CMK (cell line): ENCODE results near the gene CLASP1.
"Not testable (repeated sequence)": the region's sequence is repeated elsewhere in the genome, so short reads cannot be mapped to it uniquely, and the experiment has no call there.

Experiments
- DNase-seq: peaks from one replicate; pipeline ENCODE4 v3.0.0-alpha.2; 2010; ENCODE audit warnings: low read depth

Gene CLASP1

DNA sequence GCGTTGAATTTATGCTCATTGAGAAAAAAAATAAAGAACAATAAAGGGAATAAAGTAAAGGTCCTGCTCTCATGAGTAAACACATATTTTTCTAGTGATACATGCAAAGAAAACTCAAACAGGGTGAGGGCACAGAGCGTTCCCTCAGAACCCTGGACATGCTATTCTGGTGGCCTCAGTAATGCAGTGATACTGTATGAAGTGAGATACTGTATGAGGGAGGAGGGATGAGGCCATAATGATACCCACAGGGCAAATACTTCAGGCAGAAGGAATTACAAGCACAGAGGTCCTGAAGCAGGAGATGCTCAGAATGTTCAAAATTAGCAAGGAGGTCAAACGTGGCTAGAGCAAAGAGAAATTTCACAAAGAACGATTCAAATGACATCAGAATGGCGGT, 147.0 kb downstream of the CLASP1 start:
- DNase-seq, result no peak

DNA sequence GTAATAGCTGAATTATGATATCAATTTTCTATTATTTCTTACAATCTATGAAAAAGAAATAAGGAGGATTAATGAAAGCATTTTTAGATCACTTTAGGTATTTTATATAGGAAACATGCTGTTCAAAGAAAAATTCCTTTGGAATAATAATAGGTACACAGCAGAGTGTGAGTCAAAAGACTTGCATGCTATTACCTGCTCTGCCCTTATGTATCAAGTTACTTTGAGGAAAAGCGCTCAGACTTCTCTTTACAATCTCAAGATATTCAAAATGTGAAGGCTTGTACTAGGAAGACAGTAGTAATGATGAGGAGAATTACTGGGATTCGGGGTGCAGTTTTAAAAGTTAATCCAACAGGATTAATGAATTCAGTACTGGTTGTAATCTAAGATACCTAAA, 147.7 kb downstream of the CLASP1 start:
- no peak for DNase-seq

DNA sequence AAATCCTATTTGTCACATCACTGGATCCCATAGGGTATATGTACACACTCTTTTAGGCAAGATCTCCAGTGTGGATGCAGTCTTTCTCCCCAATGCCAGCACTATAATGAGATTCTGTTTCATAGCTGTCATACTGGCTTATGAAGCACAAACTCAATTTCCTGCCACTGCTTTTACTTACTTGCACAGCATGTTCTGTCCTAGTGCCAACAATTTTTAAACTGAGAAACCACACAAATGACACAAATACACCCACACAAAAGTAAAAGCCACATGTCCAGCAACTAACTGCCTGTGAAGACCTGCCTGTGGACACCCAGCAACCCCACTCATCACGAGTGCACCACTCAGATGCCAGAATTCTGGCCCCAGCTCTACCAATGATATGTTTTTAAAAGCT, 148.2 kb downstream of the CLASP1 start:
- DNase-seq, result no peak

DNA sequence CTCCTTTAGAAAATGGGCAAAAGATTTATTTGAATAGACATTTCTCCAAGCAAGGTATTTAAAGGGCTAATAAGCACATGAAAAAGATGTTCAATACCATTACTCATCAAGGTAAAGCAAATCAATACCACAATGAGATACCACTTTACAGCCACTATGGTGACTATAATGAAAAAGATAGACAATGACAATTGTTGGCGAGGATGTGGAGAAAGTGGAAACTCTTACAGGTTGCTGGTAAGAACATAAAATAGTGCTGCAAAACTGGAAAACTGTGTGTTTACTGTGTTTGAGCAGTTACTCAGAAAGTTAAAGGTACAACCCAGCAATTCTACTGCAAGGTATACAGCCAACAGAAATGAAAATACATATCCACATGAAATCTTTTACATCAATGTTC, 150.5 kb downstream of the CLASP1 start:
- no peak for DNase-seq

DNA sequence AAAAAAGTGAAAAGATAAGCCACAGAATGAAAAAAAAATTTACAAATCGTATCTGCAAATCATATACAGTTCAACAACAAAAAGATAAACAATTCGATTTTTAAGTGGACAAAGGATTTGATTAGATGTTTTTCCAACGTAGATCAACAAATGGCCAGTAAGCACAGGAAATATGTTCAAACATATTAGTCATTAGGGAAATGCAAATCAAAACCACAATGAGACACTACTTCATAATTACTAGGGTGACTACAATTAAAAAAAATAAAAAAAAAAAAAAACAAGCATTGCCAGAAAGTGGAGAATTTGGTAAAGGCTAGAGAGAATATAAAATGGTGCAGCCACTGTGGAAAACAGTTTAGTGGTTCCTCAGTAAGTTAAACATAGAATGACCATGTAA, 156.9 kb downstream of the CLASP1 start:
- no peak for DNase-seq

DNA sequence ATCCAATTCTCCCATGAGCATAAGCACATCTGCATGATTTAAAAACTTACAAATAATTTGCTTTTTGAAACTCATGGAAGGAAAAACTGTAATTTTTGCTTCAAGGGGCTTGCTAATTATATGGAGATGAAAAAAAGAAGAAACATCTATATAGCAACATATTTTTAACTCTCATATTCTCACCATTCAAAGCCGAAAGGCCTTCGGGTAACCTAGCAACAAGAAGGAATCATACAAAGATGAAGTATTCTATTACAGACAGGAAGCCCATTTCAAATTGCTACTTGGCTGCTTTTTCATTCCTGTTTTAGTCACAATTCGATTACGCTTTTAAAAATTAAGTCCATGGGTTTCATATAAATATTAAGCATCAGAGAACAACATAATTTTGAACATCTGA, 157.7 kb downstream of the CLASP1 start:
- DNase-seq, result no peak

DNA sequence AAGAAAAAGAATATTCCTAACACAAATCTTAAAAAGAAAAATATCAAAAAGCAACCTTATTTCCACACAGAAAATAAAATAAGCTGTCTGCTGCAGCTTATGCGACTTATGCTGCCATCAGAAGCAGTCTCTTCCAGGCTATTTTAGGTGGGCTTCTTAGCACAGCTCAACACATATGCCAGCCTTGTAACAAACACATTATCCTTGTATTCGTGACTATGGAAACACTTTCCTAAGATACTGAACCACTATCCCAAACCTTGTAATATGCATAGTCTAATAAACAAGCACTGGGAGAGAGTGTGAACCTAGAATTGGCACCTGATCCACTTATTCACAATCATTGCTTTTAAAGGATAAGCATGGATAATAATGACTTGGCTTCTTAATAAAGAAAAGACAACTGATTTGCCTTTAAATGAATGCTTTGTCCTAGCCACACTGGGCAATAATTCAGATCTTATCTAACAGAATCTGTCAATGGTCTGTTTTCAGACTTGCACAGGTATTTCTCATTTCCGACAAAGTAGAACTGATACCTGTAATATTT, 158.6 kb downstream of the CLASP1 start:
- no peak for DNase-seq

DNA sequence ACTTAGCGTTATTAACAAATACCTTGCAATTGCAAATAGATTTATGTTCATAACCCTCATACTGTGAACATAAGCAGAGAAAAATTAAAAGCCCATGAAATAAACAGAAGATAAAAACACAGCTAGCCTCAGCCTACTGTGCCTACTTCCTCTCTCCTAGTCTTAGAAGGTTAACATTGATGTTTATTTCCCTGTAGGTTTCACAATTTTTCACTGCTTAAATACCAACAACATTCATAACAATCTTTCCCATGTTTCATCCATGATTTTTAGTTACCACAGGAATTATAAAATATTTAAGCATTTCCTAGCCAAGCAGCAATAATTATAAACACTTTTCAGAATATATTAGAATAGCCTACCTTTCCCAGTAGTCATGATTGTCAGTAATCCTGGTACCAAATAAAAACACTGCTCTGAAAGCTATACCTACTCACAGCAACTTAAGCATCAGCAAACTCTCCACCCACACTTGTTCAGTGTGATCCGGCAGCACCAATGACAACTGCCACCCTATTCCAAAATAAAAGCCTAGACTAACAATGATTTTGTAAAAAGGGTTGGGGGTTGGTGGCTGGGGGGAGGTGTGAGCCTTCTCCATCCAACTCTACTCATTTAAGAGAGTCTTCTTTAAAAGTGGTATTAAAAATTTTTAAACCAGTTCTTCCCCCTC, 159.2 kb downstream of the CLASP1 start:
- no peak for DNase-seq

DNA sequence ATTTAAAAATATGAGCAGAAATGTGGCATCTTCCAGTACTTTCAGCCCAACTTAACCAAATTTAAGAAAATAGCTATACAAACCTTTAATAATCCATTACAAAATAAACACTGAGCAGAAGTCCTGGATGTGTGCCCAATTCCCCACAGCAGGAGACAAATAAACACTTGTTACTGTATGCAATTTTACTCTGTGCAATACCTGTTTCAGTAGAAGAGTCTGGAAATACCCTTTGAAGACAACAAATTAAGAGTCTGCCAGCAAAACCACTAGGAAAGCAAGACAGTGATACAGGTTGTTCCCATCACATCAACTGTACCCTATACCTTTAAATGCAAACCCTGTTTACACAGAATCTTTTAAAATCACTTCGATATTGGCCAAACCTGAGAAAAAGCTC, 160.0 kb downstream of the CLASP1 start:
- DNase-seq, result no peak

DNA sequence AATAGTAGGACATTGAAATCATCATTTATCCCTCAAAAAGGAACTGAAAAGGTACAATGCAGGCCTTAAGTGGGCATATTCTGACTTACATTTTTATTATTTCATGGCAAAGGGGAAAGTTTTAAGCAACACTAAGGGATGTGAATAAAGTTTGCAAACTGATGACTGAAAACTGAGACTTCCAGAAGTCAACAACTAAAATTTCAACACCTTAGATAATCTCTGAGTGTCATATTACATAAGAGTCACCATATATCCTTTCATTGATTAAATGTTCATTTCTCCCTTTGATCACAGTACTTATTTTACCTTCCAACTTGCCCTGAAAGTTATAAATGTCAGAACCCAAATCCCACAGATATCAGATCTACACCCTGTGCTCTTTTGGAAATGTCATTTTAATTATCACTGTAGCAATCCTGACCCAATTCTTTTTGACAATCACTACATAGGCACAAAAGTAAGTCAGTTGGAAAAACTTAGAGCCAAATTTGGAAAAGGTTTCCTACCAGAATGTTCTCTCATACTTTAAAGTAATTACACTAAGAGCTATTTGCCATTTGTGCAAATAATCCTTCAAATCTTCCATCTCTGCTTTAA, 163.0 kb downstream of the CLASP1 start:
- no peak for DNase-seq

DNA sequence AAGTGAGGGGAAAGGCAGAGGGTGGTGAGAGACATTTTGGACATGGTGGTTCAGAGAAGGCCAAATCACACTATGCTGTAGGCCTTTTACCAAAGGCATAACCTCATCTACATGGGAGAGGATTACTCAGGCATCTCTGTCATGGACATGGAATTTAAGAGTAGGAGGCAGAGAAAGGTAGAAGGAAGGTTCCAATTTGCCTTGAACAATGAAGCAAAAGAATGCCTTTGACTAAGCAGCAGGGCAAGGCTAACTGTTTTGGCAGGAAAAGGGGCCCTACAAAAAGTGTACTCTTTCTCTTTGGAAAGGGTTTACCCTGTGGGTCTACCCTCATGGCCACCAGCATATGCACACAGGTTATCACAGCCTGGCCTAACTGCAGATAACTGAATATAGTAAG, 164.2 kb downstream of the CLASP1 start:
- DNase-seq, result no peak

DNA sequence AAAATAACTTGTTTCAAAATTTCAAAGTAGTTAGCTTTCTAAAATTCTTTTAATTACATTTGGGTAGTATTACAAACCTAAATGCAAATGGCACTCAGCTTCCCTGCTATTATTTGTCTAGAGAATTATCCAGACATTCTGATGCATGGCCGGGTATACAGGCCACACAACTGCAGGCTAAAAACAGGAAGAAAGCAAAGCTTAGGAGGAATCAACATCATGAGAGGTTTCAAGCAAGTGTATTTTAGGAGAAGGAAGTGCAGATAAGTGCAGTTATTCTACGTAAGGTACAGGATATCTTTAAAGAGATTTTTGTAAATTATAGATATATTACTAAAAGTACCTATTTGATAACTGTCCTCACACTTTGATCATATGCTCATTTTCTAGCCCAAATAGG, 165.4 kb downstream of the CLASP1 start:
- DNase-seq, result no peak

DNA sequence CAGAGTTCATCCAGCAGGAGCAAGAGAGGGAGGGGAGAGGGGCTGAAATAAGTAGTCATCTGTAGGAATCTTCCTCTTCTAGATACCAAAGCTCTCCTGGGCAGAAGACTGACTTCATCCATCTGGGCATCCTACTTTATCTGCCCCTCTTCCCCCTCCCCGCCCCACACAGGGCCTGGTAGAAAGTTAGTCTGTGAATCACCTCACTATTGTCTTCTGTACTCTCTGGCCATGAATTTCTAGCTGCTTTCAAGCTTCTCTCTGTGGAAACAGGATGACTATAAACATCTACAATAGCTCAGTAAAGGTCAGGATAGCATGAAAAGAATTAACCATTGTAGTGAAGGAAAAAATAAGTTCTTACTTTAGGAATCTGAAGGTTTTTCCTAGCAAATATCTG, 166.2 kb downstream of the CLASP1 start:
- DNase-seq, result no peak

DNA sequence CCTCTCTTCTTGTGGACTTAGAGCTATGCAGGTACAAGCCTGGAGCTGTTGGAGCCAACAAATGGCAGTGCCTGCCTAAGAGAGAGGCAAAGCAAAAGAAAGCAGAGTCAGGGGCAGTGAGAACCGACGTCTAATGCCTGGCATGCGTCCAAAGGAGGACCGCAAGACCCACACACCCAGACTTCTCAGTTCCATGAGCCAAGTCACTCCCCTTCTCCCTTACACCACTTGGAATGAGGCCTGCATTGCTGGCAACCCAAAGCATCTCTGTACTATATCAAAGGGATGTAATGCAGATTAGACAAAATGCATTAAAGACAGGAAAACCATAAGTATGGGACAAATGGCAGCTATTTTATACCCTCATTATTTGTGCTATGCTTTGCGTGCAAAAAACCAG, 168.4 kb downstream of the CLASP1 start:
- no peak for DNase-seq

DNA sequence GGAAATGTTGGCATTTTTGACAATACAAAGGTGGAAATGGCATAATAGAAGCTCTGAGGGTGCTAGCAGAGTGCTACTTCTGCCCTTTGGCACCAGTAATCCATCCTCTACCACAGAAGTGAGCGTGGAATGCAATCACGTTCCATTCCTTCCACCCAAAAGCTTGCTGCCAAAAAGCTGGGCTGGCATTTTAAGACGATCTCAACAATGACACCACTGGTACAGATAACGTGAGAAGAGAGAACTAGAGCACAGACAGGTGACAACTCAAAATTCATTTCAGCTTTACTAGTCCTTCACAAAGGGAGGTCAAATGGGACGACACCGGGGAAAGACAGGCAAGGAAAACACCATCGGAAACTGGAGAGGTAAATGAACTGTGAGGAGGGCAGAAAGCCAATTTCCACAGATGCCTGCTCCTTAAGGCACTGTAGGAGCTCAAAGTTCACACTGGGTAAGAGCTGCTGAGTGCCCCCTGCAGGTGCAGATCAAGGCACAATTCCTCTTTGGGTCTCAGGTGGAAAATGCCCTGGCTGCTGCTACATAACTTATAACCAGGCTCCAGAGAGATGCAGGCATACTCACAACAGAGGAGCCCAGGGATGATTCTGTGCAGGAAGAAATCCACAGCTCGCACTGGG, 169.3 kb downstream of the CLASP1 start:
- no peak for DNase-seq

DNA sequence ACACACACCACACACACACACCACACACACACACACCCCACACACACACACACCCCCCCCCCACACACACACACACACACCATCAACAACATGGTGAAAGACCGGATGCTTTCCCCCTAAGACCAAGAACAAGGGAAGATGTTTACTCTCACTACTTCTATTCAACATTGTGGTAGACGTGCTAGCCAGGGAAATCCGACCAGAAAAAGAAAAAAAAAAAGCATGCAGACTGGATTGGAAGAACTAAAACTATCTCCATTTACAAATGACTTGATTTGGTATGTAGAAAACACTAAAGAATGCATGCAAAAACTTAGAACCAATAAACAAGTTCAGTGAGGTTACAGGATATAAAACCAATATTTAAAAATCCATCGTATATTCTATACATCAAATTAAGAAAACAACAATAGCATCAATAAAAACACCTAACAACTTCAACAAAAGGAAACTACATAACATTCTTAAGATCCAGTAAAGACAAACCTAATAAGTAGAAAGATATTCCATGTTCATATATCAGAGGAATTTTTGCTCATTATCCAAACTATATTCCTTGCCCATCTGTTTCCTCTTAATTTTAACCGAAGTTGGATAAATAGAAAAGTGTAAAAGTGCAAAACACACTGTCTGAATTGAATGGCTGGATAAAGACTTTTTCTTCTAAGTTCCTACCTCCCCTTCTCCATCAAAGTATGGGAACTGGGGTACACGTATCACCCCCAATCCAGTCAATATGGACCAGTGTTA, 170.1 kb downstream of the CLASP1 start:
- DNase-seq, result no peak

DNA sequence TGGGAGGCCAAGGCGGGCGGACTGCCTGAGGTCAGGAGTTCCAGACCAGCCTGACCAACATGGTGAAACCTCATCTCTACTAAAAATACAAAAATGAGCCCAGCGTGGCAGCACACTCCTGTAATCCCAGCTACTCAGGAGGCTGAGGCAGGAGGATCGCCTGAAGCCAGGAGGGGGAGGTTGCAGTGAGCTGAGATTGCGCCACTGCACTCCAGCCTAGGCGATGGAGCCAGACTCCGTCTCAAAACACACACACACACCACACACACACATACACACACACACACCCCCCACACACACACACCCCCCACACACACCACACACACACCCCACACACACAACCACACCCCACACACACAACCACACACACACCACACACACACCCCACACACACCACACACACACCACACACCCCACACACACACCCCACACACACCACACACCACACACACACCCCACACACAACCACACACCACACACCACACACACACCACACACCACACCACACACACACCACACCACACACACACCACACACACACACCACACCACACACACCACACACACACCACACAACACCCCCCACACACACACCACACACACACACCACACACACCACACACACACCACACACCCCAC, 170.8 kb downstream of the CLASP1 start:
- not testable (repeated sequence) for DNase-seq

DNA sequence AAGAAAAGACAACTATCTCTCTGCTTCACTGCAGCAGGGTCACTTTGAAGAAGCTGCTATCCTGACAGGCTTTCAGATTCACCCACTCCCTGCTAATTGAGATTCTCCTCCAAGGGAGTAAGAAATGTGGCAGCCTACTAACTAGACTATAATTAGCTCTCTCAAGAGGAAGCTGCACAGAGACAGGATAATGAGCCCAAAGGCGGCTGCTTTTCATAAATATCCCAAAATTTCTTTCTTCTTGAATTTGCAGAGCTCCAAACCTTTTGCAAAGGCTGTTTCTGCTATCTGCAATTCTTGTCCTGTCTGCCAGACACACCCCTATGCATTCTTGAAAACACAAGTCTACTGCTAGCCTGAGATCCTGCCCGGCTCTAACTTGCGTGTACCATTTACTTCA, 172.6 kb downstream of the CLASP1 start:
- DNase-seq, result no peak

DNA sequence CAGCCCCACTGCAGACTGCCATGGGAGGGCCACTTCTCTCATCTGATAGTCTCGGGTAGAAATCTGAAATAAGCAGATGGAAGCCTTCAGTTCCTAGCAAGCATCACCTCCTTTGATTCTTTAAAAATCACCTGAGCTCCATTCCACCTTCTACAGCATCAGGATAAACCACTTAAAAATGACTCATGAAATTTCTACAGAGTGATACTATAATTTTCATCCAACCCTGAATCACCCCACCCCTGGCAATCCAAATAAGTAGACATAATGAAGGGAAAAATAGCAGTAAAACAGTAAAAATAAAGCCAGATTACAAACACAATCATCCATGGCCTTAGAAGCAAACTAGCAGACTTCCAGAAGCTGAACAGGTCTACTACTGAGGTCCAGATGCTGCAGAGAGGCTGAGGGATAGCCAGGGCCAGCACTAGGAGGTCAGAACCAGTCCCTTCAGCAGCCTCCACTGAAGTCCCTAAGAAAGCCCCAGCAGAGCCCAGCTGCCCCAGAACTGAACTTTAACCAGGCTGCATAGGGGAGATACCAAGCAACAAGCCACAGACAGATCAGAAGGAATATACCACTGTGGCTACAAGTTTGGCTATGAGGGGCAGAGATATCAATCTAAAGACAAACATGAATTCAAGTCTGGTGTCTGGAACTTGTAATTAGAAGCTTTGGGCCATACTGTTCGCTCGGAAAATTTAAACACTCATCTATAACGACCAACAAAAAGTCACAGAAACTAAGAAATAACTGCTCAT, 173.3 kb downstream of the CLASP1 start:
- peak; percentile 20 for DNase-seq

DNA sequence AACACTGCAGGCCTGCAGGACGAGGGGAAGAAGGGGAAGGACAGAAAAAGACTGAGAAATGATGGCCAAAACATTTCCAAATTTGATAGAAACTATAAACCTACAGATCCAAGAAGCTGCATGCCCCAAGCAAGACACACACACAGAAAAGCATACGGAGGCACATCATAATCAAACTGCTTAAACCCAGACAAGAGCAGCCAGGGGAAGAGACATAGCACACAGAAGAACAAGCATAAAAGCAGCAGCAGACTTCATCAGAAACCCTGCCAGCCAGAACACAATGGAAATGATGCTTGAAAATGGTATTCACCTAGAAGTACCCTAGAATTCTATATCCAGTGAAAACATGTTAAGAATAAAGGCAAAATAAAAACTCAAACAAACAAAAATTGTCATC, 175.8 kb downstream of the CLASP1 start:
- DNase-seq, result no peak

DNA sequence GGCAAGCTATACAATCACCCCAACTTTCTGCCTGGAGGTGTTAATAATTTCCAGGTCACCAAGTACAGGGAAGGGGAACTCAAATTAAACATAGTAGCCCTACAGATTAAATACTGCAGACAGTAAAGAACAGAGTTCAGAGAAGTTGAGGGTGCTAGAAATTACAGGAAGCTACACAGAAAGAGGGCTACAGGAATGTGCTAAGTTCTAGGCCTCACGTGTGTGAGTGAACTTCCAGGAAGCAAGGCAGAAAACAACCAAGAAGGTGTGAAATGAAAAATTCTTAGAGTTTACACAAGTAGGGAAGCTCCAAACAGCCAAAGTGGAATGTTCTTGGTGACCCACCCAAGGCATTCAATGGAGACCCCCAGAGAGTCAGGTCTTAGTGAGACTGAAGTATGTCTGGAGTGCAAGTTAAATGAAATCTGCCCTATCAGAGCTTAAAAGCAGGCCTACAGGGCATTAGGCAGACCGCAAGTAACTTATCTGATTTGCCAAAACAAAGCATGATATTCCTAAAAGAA, 176.7 kb downstream of the CLASP1 start:
- DNase-seq, result no peak
